MCF 10A (cell line): ENCODE results near the gene ZNF692. TPM values are rescaled to one million over a fixed set of nuclear protein-coding genes. Genes with fewer than 3 reads are reported as not detected.

Source experiments
- BruUV-seq: library from RNA; stranded (reverse); fragments of 400-500 nt; replicated peaks from 2 replicates; lab custom pipeline; 2021; lab: Mats Ljungman, UMichigan
- CTCF ChIA-PET: fragments of 300-600 bp; sonication (Branson Sonifier 250); formaldehyde crosslinking; extraction: SDS; loops from one replicate; lab custom pipeline; 2021; ENCODE audit warnings: antibody characterized with exemption, inconsistent platforms; lab: Yijun Ruan, JAX
- POLR2A ChIA-PET: fragments of 300-600, 350-650 bp; sonication (Branson Sonifier 250); formaldehyde crosslinking; extraction: SDS; loops from one replicate; lab custom pipeline; 2020; ENCODE audit warnings: antibody characterized with exemption, inconsistent platforms; lab: Yijun Ruan, JAX
- DNase-seq: peaks from one replicate; pipeline ENCODE4 v3.0.0-alpha.2; 2018; ENCODE audit not compliant: unreplicated experiment
- H3K27ac Mint-ChIP-seq: one replicate; pipeline ENCODE4 v1.8.0; 2022; ENCODE audit warnings: mild to moderate bottlenecking, low read depth, mixed read lengths; ENCODE audit not compliant: unreplicated experiment
- H3K27me3 Mint-ChIP-seq: one replicate; pipeline ENCODE4 v1.8.0; 2022; ENCODE audit warnings: mixed read lengths; ENCODE audit not compliant: insufficient read depth, unreplicated experiment
- H3K36me3 Mint-ChIP-seq: one replicate; pipeline ENCODE4 v1.8.0; 2022; ENCODE audit warnings: mild to moderate bottlenecking, moderate library complexity, mixed read lengths; ENCODE audit not compliant: insufficient read depth, unreplicated experiment
- H3K4me1 Mint-ChIP-seq: one replicate; pipeline ENCODE4 v1.8.0; 2022; ENCODE audit warnings: mixed read lengths; ENCODE audit not compliant: insufficient read depth, unreplicated experiment
- H3K4me3 Mint-ChIP-seq: one replicate; pipeline ENCODE4 v1.8.0; 2022; ENCODE audit warnings: mild to moderate bottlenecking, moderate library complexity, mixed read lengths; ENCODE audit not compliant: unreplicated experiment
- H3K9me3 Mint-ChIP-seq: one replicate; pipeline ENCODE4 v1.8.0; 2022; ENCODE audit warnings: mixed read lengths; ENCODE audit not compliant: unreplicated experiment
- CTCF ChIP-seq: fragments of 200-600 bp; IDR thresholded peaks from one replicate; pipeline ENCODE4 v1.8.0; 2022; ENCODE audit warnings: antibody characterized with exemption, mild to moderate bottlenecking; ENCODE audit not compliant: unreplicated experiment
- intact Hi-C: fragments of 100-400 bp; cut with micrococcal nuclease; formaldehyde crosslinking; loops from 2 replicates; pipeline ENCODE4 v1.14.1; 2022
- total RNA-seq: library from RNA; stranded (reverse); gene quantifications from 2 replicates; pipeline ENCODE4 v1.2.3, GENCODE V29; 2022

ZNF692 gene
- total RNA-seq, 1 experiment from 2014 or later = 103 TPM

GRCh38 chr1:248872752-248873408 is 14.0 kb upstream of the ZNF692 start:
- intact Hi-C loops = no loop called here
- no peaks in the 10 kb centered on the region for H3K9me3 Mint-ChIP-seq
- no peak for TF ChIP-seq CTCF
- TSS peak; percentile 48 for BruUV-seq
- POLR2A ChIA-PET = interaction anchor here (0.7 to 4.7 kb wide), 22 partner anchors 12 to 169 kb away, joined by 3 to 140 read pairs (median 4); partner anchors contain the start of genes PGBD2, SH3BP5L, ZNF672 and ZNF692
- H3K27ac Mint-ChIP-seq = peak overlapping the region; percentile 97
- CTCF ChIA-PET = interaction anchor here (0.6 to 3.3 kb wide), 12 partner anchors 10 to 1258 kb away, joined by 3 to 21 read pairs (median 6); partner anchors contain the start of genes ZNF672 and ZNF692
- peaks cover 8% of the 10 kb centered on the region for H3K27me3 Mint-ChIP-seq
- peaks cover 19% of the 10 kb centered on the region for H3K4me1 Mint-ChIP-seq
- H3K4me3 Mint-ChIP-seq = peak overlapping the region; percentile 94
- peak; percentile 89 for DNase-seq
- H3K36me3 Mint-ChIP-seq = peaks cover 23% of the 10 kb centered on the region

- H3K36me3 Mint-ChIP-seq = peaks cover 23% of the 10 kb centered on the region
- intact Hi-C loops = no loop called here
- DNase-seq = no peak
- H3K4me3 Mint-ChIP-seq = peak overlapping the region; percentile 94
- TF ChIP-seq CTCF = no peak
- peaks cover 19% of the 10 kb centered on the region for H3K4me1 Mint-ChIP-seq
- H3K27ac Mint-ChIP-seq = peak overlapping the region; percentile 97
- H3K9me3 Mint-ChIP-seq = no peaks in the 10 kb centered on the region
- BruUV-seq = no TSS peak
- ChIA-PET CTCF (interaction anchor here (2.3 to 3.3 kb wide), 2 partner anchors 12 to 32 kb away, joined by 11 to 21 read pairs; partner anchors contain the start of gene ZNF692), POLR2A (interaction anchor here (0.7 to 4.7 kb wide), 8 partner anchors 12 to 46 kb away, joined by 3 to 140 read pairs (median 31); partner anchors contain the start of genes PGBD2, SH3BP5L, ZNF672 and ZNF692)
- peaks cover 8% of the 10 kb centered on the region for H3K27me3 Mint-ChIP-seq
These were observed 13.0 kb upstream of the ZNF692 start for GRCh38 chr1:248871837-248872401.

GRCh38 chr1:248862998-248863881 is 4.4 kb upstream of the ZNF692 start:
- intact Hi-C loops = no loop called here
- DNase-seq = peak; percentile 86
- H3K9me3 Mint-ChIP-seq = no peaks in the 10 kb centered on the region
- H3K27ac Mint-ChIP-seq = no peak overlapping the region
- peaks cover 21% of the 10 kb centered on the region for H3K4me1 Mint-ChIP-seq
- H3K36me3 Mint-ChIP-seq = no peaks in the 10 kb centered on the region
- ChIA-PET CTCF (interaction anchor here (1.0 kb wide), 1 partner anchor 37 kb away, joined by 3 read pairs; the partner anchor contains the start of gene SH3BP5L), POLR2A (interaction anchor here (2.0 to 9.8 kb wide), 4 partner anchors 10 to 37 kb away, joined by 4 to 234 read pairs (median 74); partner anchors contain the start of genes SH3BP5L and ZNF672)
- no TSS peak for BruUV-seq
- peak overlapping the region; percentile 73 for H3K4me3 Mint-ChIP-seq
- H3K27me3 Mint-ChIP-seq = no peaks in the 10 kb centered on the region
- no peak for TF ChIP-seq CTCF
